Ishikawa (cell line): ENCODE data around the gene ZNF157.

Source experiments
- CEBPB ChIP-seq: IDR thresholded peaks from 2 replicates; pipeline ENCODE4 v1.6.1; 2012
- CREB1 ChIP-seq: IDR thresholded peaks from 2 replicates; pipeline ENCODE4 v1.6.1; 2012; ENCODE audit warnings: low read depth
- EGR1 ChIP-seq: IDR thresholded peaks from 2 replicates; pipeline ENCODE4 v1.6.1; 2012
- EP300 ChIP-seq: IDR thresholded peaks from 2 replicates; pipeline ENCODE4 v1.6.1; 2012; ENCODE audit warnings: borderline replicate concordance
- FOXM1 ChIP-seq: IDR thresholded peaks from 2 replicates; pipeline ENCODE4 v1.6.1; 2012; ENCODE audit warnings: low read depth, borderline replicate concordance
- MAX ChIP-seq: IDR thresholded peaks from 2 replicates; pipeline ENCODE4 v1.6.1; 2012
- NFIC ChIP-seq: IDR thresholded peaks from 2 replicates; pipeline ENCODE4 v1.6.1; 2012
- RAD21 ChIP-seq: IDR thresholded peaks from 2 replicates; pipeline ENCODE4 v1.6.1; 2012; ENCODE audit warnings: low read depth
- REST ChIP-seq: IDR thresholded peaks from 2 replicates; pipeline ENCODE4 v1.6.1; 2012; ENCODE audit warnings: low read depth, mild to moderate bottlenecking
- TAF1 ChIP-seq: IDR thresholded peaks from 2 replicates; pipeline ENCODE4 v1.6.1; 2012; ENCODE audit warnings: low read depth, mild to moderate bottlenecking
- TCF12 ChIP-seq: IDR thresholded peaks from 2 replicates; pipeline ENCODE4 v1.6.1; 2012; ENCODE audit warnings: low read depth
- TEAD4 ChIP-seq: IDR thresholded peaks from 2 replicates; pipeline ENCODE4 v1.6.1; 2012
- USF1 ChIP-seq: IDR thresholded peaks from 2 replicates; pipeline ENCODE4 v1.6.1; 2012
- YY1 ChIP-seq: IDR thresholded peaks from 2 replicates; pipeline ENCODE4 v1.6.1; 2012; ENCODE audit warnings: low read depth
- ZBTB7A ChIP-seq: IDR thresholded peaks from 2 replicates; pipeline ENCODE4 v1.6.1; 2012; ENCODE audit warnings: low read depth

The ZNF157 gene

GRCh38 chrX:47366041-47366722, 4.2 kb upstream of the ZNF157 start:
- TF ChIP-seq EP300 (no peak; the same call in 1 of the 2 replicates), TEAD4 (no peak), REST (no peak), ZBTB7A (no peak), CREB1 (no peak), FOXM1 (no peak), EGR1 (peak; percentile 89), MAX (peak; percentile 46; the same call in 1 of the 2 replicates), TCF12 (no peak), TAF1 (no peak), YY1 (peak; percentile 99), NFIC (no peak)

- TF ChIP-seq NFIC = no peak
- no peak for TF ChIP-seq FOXM1
- no peak for TF ChIP-seq EP300
- TF ChIP-seq REST = no peak
- TF ChIP-seq CEBPB = no peak
- TF ChIP-seq TEAD4 = no peak
- TF ChIP-seq CREB1 = no peak
- no peak for TF ChIP-seq EGR1
- TF ChIP-seq YY1 = no peak
- TF ChIP-seq RAD21 = no peak
- TF ChIP-seq ZBTB7A = no peak
- TF ChIP-seq TCF12 = no peak
- TF ChIP-seq USF1 = no peak
- TF ChIP-seq MAX = no peak
- TF ChIP-seq TAF1 = no peak
Observed at GRCh38 chrX:47373198-47373597, 2.8 kb downstream of the ZNF157 start.

- no peak for TF ChIP-seq EP300
Observed at GRCh38 chrX:47380268-47380667, 9.9 kb downstream of the ZNF157 start.

- TF ChIP-seq TAF1 (no peak), EGR1 (no peak), YY1 (no peak), RAD21 (peak; percentile 80), REST (no peak), MAX (no peak), NFIC (no peak)
Observed at GRCh38 chrX:47384502-47384901, 14.1 kb downstream of the ZNF157 start.

- TF ChIP-seq FOXM1 = no peak
- TF ChIP-seq EGR1 = no peak
- TF ChIP-seq CEBPB = no peak
- no peak for TF ChIP-seq MAX
- TF ChIP-seq NFIC = no peak
- no peak for TF ChIP-seq REST
- no peak for TF ChIP-seq EP300
- no peak for TF ChIP-seq USF1
- TF ChIP-seq RAD21 = no peak
- TF ChIP-seq YY1 = no peak
- no peak for TF ChIP-seq TAF1
- no peak for TF ChIP-seq CREB1
- TF ChIP-seq TEAD4 = no peak
- no peak for TF ChIP-seq ZBTB7A
Observed at GRCh38 chrX:47390780-47391179, 20.4 kb downstream of the ZNF157 start.
